ENCODE data around the gene RFX6. TPM values are rescaled to one million over a fixed set of nuclear protein-coding genes. Genes with fewer than 3 reads are reported as not detected.

The RFX6 gene
- total RNA-seq, 1 experiment from 2014 or later: not detected

GRCh38 chr6:116877743-116878142 lies 701 bp downstream of the RFX6 start:
- H3K4me3 ChIP-seq: no peak overlapping the region

GRCh38 chr6:116881236-116881635 lies 4.2 kb downstream of the RFX6 start:
- Histone ChIP-seq H3K36me3 (no peaks in the 10 kb centered on the region), H3K9me3 (replicated peaks) (no peaks in the 10 kb centered on the region)
- DNase-seq (ENCODE audit: low read depth in 1 of 2, low spot score in 2 of 2): no peak

More at GRCh38 chr6:116877743-116878142, 701 bp downstream of the RFX6 start:
- Histone ChIP-seq H3K27ac (no peak overlapping the region), H3K9me3 (replicated peaks) (no peaks in the 10 kb centered on the region), H3K27me3 (replicated peaks) (peaks cover 35% of the 10 kb centered on the region), H3K36me3 (no peaks in the 10 kb centered on the region), H3K4me1 (replicated peaks) (no peaks in the 10 kb centered on the region)
- DNase-seq (ENCODE audit: low read depth in 1 of 2, low spot score in 2 of 2): no peak

GRCh38 chr6:116883005-116883404 lies 6.0 kb downstream of the RFX6 start:
- Histone ChIP-seq H3K27ac (no peak overlapping the region), H3K36me3 (no peaks in the 10 kb centered on the region), H3K4me3 (no peak overlapping the region), H3K27me3 (replicated peaks) (peaks cover 10% of the 10 kb centered on the region), H3K4me1 (replicated peaks) (no peaks in the 10 kb centered on the region), H3K9me3 (replicated peaks) (no peaks in the 10 kb centered on the region)
- DNase-seq (ENCODE audit: low read depth in 1 of 2, low spot score in 2 of 2): no peak

More at GRCh38 chr6:116881236-116881635, 4.2 kb downstream of the RFX6 start:
- no peak overlapping the region for H3K27ac ChIP-seq
- H3K4me3 ChIP-seq: no peak overlapping the region
- peaks cover 24% of the 10 kb centered on the region for H3K27me3 ChIP-seq (replicated peaks)
- no peaks in the 10 kb centered on the region for H3K4me1 ChIP-seq (replicated peaks)

- Histone ChIP-seq H3K36me3 (no peaks in the 10 kb centered on the region), H3K27ac (no peak overlapping the region), H3K4me1 (replicated peaks) (no peaks in the 10 kb centered on the region), H3K27me3 (replicated peaks) (peaks cover under 1% of the 10 kb centered on the region), H3K9me3 (replicated peaks) (no peaks in the 10 kb centered on the region), H3K4me3 (no peak overlapping the region)
- no peak for DNase-seq (ENCODE audit: low read depth in 1 of 2, low spot score in 2 of 2)
Measured at GRCh38 chr6:116884530-116884929, 7.5 kb downstream of the RFX6 start.

GRCh38 chr6:116887168-116887567 lies 10.1 kb downstream of the RFX6 start:
- Histone ChIP-seq H3K4me1 (replicated peaks) (no peaks in the 10 kb centered on the region), H3K36me3 (no peaks in the 10 kb centered on the region)
- no peak for DNase-seq (ENCODE audit: low read depth in 1 of 2, low spot score in 2 of 2)

GRCh38 chr6:116887894-116888293 lies 10.9 kb downstream of the RFX6 start:
- DNase-seq (ENCODE audit: low read depth in 1 of 2, low spot score in 2 of 2): no peak
- Histone ChIP-seq H3K9me3 (replicated peaks) (no peaks in the 10 kb centered on the region), H3K27ac (no peak overlapping the region), H3K27me3 (replicated peaks) (0 out of 2 replicates have a peak, but pooled peaks cover 2% of the 10 kb centered on the region), H3K36me3 (no peaks in the 10 kb centered on the region), H3K4me1 (replicated peaks) (no peaks in the 10 kb centered on the region), H3K4me3 (no peak overlapping the region)

More at GRCh38 chr6:116887168-116887567, 10.1 kb downstream of the RFX6 start:
- H3K9me3 ChIP-seq (replicated peaks): no peaks in the 10 kb centered on the region
- no peak overlapping the region for H3K4me3 ChIP-seq
- H3K27ac ChIP-seq: no peak overlapping the region
- H3K27me3 ChIP-seq (replicated peaks): 0 out of 2 replicates have a peak, but pooled peaks cover 2% of the 10 kb centered on the region

GRCh38 chr6:116888732-116889360 lies 11.8 kb downstream of the RFX6 start:
- 0 out of 2 replicates have a peak, but pooled peaks cover 2% of the 10 kb centered on the region for H3K27me3 ChIP-seq (replicated peaks)
- no peaks in the 10 kb centered on the region for H3K36me3 ChIP-seq
- no peak overlapping the region for H3K27ac ChIP-seq
- H3K4me3 ChIP-seq: no peak overlapping the region
- no peaks in the 10 kb centered on the region for H3K9me3 ChIP-seq (replicated peaks)
- no peaks in the 10 kb centered on the region for H3K4me1 ChIP-seq (replicated peaks)
- DNase-seq (ENCODE audit: low read depth in 1 of 2, low spot score in 2 of 2): no peak

GRCh38 chr6:116894669-116895068 lies 17.6 kb downstream of the RFX6 start:
- DNase-seq (ENCODE audit: low read depth in 1 of 2, low spot score in 2 of 2): no peak
- no peak overlapping the region for H3K27ac ChIP-seq

GRCh38 chr6:116895935-116896334 lies 18.9 kb downstream of the RFX6 start:
- H3K27me3 ChIP-seq (replicated peaks): no peaks in the 10 kb centered on the region
- H3K27ac ChIP-seq: no peak overlapping the region
- DNase-seq (ENCODE audit: low read depth in 1 of 2, low spot score in 2 of 2): no peak
- H3K9me3 ChIP-seq (replicated peaks): no peaks in the 10 kb centered on the region
- no peaks in the 10 kb centered on the region for H3K36me3 ChIP-seq
- no peaks in the 10 kb centered on the region for H3K4me1 ChIP-seq (replicated peaks)
- no peak overlapping the region for H3K4me3 ChIP-seq

More at GRCh38 chr6:116894669-116895068, 17.6 kb downstream of the RFX6 start:
- Histone ChIP-seq H3K27me3 (replicated peaks) (0 out of 2 replicates have a peak, but pooled peaks cover 2% of the 10 kb centered on the region), H3K4me1 (replicated peaks) (no peaks in the 10 kb centered on the region), H3K36me3 (no peaks in the 10 kb centered on the region), H3K4me3 (no peak overlapping the region), H3K9me3 (replicated peaks) (no peaks in the 10 kb centered on the region)

GRCh38 chr6:116902634-116903033 lies 25.6 kb downstream of the RFX6 start:
- H3K27me3 ChIP-seq (replicated peaks): no peaks in the 10 kb centered on the region
- H3K36me3 ChIP-seq: no peaks in the 10 kb centered on the region
- no peak overlapping the region for H3K27ac ChIP-seq
- H3K4me3 ChIP-seq: no peak overlapping the region
- no peak for DNase-seq (ENCODE audit: low read depth in 1 of 2, low spot score in 2 of 2)
- H3K4me1 ChIP-seq (replicated peaks): no peaks in the 10 kb centered on the region
- H3K9me3 ChIP-seq (replicated peaks): peaks cover 2% of the 10 kb centered on the region; the same call in 1 of the 2 replicates

GRCh38 chr6:116922853-116923548 lies 46.0 kb downstream of the RFX6 start:
- Histone ChIP-seq H3K9me3 (replicated peaks) (no peaks in the 10 kb centered on the region), H3K4me1 (replicated peaks) (no peaks in the 10 kb centered on the region), H3K4me3 (no peak overlapping the region), H3K27ac (no peak overlapping the region), H3K36me3 (no peaks in the 10 kb centered on the region), H3K27me3 (replicated peaks) (peaks cover 3% of the 10 kb centered on the region; the same call in 1 of the 2 replicates)
- DNase-seq (ENCODE audit: low read depth in 1 of 2, low spot score in 2 of 2): no peak

GRCh38 chr6:116924245-116924644 lies 47.2 kb downstream of the RFX6 start:
- H3K4me1 ChIP-seq (replicated peaks): no peaks in the 10 kb centered on the region
- peaks cover 3% of the 10 kb centered on the region; the same call in 1 of the 2 replicates for H3K27me3 ChIP-seq (replicated peaks)
- no peak overlapping the region for H3K27ac ChIP-seq
- no peak for DNase-seq (ENCODE audit: low read depth in 1 of 2, low spot score in 2 of 2)
- H3K9me3 ChIP-seq (replicated peaks): no peaks in the 10 kb centered on the region
- no peak overlapping the region for H3K4me3 ChIP-seq
- H3K36me3 ChIP-seq: no peaks in the 10 kb centered on the region

- H3K27ac ChIP-seq: no peak overlapping the region
- H3K36me3 ChIP-seq: no peaks in the 10 kb centered on the region
- DNase-seq (ENCODE audit: low read depth in 1 of 2, low spot score in 2 of 2): no peak
- peaks cover 3% of the 10 kb centered on the region; the same call in 1 of the 2 replicates for H3K27me3 ChIP-seq (replicated peaks)
- H3K4me1 ChIP-seq (replicated peaks): no peaks in the 10 kb centered on the region
- no peak overlapping the region for H3K4me3 ChIP-seq
- H3K9me3 ChIP-seq (replicated peaks): no peaks in the 10 kb centered on the region
Measured at GRCh38 chr6:116925088-116925794, 48.2 kb downstream of the RFX6 start.

- Histone ChIP-seq H3K27ac (no peak overlapping the region; the same call in 1 of the 2 replicates), H3K9me3 (replicated peaks) (no peaks in the 10 kb centered on the region), H3K4me1 (replicated peaks) (no peaks in the 10 kb centered on the region), H3K4me3 (no peak overlapping the region), H3K27me3 (replicated peaks) (peaks cover 3% of the 10 kb centered on the region; the same call in 1 of the 2 replicates), H3K36me3 (no peaks in the 10 kb centered on the region)
- no peak for DNase-seq (ENCODE audit: low read depth in 1 of 2, low spot score in 2 of 2)
Measured at GRCh38 chr6:116928677-116929076, 51.6 kb downstream of the RFX6 start.

All from SJSA1 (cell line).